Measurements from ENCODE around the gene HNRNPM. TPM values are rescaled to one million over a fixed set of nuclear protein-coding genes. Genes with fewer than 3 reads are reported as not detected.

The HNRNPM gene
- total RNA-seq, 1 experiment from 2014 or later = 140 TPM

Other genes starting within 250 kb of the HNRNPM start
- gene CERS4, start 235.6 kb upstream of the HNRNPM start, total RNA-seq (2014; rRNA removed; shearing (Covaris generic)) = 12.1 and 14.6 TPM in 2 replicates
- 108 TPM in 2 replicates for gene CD320, start 136.6 kb upstream of the HNRNPM start, total RNA-seq (2014; rRNA removed; shearing (Covaris generic))
- 17.0 and 22.6 TPM in 2 replicates for gene NDUFA7, start 123.6 kb upstream of the HNRNPM start, total RNA-seq (2014; rRNA removed; shearing (Covaris generic))
- 153 and 281 TPM in 2 replicates for gene RPS28, start 123.5 kb upstream of the HNRNPM start, total RNA-seq (2014; rRNA removed; shearing (Covaris generic))
- 0.40 TPM in 1 of 2 replicates, not detected in the other for gene KANK3, start 101.7 kb upstream of the HNRNPM start, total RNA-seq (2014; rRNA removed; shearing (Covaris generic))
- gene ANGPTL4, start 80.8 kb upstream of the HNRNPM start, total RNA-seq (2014; rRNA removed; shearing (Covaris generic)) = 0.86 TPM in 1 of 2 replicates, not detected in the other
- 3.5 and 9.0 TPM in 2 replicates for gene RAB11B, start 54.6 kb upstream of the HNRNPM start, total RNA-seq (2014; rRNA removed; shearing (Covaris generic))
- gene MARCHF2, start 31.7 kb upstream of the HNRNPM start, total RNA-seq (2014; rRNA removed; shearing (Covaris generic)) = 12.3 and 17.8 TPM in 2 replicates
- gene PRAM1, start 57.7 kb downstream of the HNRNPM start, total RNA-seq (2014; rRNA removed; shearing (Covaris generic)) = not detected in 2 replicates
- gene ZNF414, start 69.2 kb downstream of the HNRNPM start, total RNA-seq (2014; rRNA removed; shearing (Covaris generic)) = 5.7 and 6.8 TPM in 2 replicates
- gene MYO1F, start 132.5 kb downstream of the HNRNPM start, total RNA-seq (2014; rRNA removed; shearing (Covaris generic)) = 0.24 TPM in 1 of 2 replicates, not detected in the other
- 3.1 and 6.6 TPM in 2 replicates for gene ADAMTS10, start 165.7 kb downstream of the HNRNPM start, total RNA-seq (2014; rRNA removed; shearing (Covaris generic))
- gene NFILZ, start 185.7 kb downstream of the HNRNPM start, total RNA-seq (2014; rRNA removed; shearing (Covaris generic)) = not detected in 2 replicates